ENCODE data around the gene HS3ST5. TPM values are rescaled to one million over a fixed set of nuclear protein-coding genes. Genes with fewer than 3 reads are reported as not detected.

Gene HS3ST5
- total and polyA plus RNA-seq, 4 donors = not detected

GRCh38 chr6:114062199-114062598 is 280.6 kb downstream of the HS3ST5 start:
- no peak overlapping the region for H3K4me3 ChIP-seq (ENCODE audit: low read depth in 1 of 3, low read length in 3 of 3)
- TF ChIP-seq TAF1 (conservative IDR thresholded peaks at IDR 0.05) (no peak), YY1 (IDR thresholded peaks at IDR 0.05) (no peak), HNF4A (conservative IDR thresholded peaks at IDR 0.05) (no peak), FOXA1 (IDR thresholded peaks at IDR 0.05) (no peak), HNF4G (IDR thresholded peaks at IDR 0.05) (no peak), RXRA (IDR thresholded peaks at IDR 0.05) (no peak), JUND (IDR thresholded peaks at IDR 0.05) (no peak)
- TF ChIP-seq, protein P1, sequence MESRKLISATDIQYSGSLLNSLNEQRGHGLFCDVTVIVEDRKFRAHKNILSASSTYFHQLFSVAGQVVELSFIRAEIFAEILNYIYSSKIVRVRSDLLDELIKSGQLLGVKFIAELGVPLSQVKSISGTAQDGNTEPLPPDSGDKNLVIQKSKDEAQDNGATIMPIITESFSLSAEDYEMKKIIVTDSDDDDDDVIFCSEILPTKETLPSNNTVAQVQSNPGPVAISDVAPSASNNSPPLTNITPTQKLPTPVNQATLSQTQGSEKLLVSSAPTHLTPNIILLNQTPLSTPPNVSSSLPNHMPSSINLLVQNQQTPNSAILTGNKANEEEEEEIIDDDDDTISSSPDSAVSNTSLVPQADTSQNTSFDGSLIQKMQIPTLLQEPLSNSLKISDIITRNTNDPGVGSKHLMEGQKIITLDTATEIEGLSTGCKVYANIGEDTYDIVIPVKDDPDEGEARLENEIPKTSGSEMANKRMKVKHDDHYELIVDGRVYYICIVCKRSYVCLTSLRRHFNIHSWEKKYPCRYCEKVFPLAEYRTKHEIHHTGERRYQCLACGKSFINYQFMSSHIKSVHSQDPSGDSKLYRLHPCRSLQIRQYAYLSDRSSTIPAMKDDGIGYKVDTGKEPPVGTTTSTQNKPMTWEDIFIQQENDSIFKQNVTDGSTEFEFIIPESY (IDR thresholded peaks at IDR 0.05) = no peak
- TF ChIP-seq, protein P2, sequence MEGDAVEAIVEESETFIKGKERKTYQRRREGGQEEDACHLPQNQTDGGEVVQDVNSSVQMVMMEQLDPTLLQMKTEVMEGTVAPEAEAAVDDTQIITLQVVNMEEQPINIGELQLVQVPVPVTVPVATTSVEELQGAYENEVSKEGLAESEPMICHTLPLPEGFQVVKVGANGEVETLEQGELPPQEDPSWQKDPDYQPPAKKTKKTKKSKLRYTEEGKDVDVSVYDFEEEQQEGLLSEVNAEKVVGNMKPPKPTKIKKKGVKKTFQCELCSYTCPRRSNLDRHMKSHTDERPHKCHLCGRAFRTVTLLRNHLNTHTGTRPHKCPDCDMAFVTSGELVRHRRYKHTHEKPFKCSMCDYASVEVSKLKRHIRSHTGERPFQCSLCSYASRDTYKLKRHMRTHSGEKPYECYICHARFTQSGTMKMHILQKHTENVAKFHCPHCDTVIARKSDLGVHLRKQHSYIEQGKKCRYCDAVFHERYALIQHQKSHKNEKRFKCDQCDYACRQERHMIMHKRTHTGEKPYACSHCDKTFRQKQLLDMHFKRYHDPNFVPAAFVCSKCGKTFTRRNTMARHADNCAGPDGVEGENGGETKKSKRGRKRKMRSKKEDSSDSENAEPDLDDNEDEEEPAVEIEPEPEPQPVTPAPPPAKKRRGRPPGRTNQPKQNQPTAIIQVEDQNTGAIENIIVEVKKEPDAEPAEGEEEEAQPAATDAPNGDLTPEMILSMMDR (IDR thresholded peaks at IDR 0.05; ENCODE audit: low read depth, low read length, missing input control) = no peak
- TF ChIP-seq, protein P3, sequence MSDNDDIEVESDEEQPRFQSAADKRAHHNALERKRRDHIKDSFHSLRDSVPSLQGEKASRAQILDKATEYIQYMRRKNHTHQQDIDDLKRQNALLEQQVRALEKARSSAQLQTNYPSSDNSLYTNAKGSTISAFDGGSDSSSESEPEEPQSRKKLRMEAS (IDR thresholded peaks at IDR 0.05) = no peak
- no peak overlapping the region for H3K9ac ChIP-seq (ENCODE audit: low read depth in 1 of 2, low read length in 2 of 2)
- H3K9me3 ChIP-seq (ENCODE audit: control insufficient read depth in 4 of 4, low read length in 3 of 4) = no peaks in the 10 kb centered on the region
- H3K4me1 ChIP-seq (ENCODE audit: control insufficient read depth in 4 of 4, insufficient read depth in 4 of 4, low read length in 3 of 4) = no peaks in the 10 kb centered on the region
- 71% methylated on average over 5 of the region's 5 CpGs for WGBS
- H3K36me3 ChIP-seq (ENCODE audit: control insufficient read depth in 4 of 4, insufficient read depth in 3 of 4, low read depth in 1 of 4, low read length in 3 of 4) = no peaks in the 10 kb centered on the region
- H3K27ac ChIP-seq (ENCODE audit: low read depth in 1 of 2, low read length in 2 of 2) = no peak overlapping the region
- no peak for DNase-seq (ENCODE audit: low spot score)
- peaks cover 0 to 14% (median 0%) of the 10 kb centered on the region in 4 donors for H3K27me3 ChIP-seq (ENCODE audit: control insufficient read depth in 4 of 4, insufficient read depth in 4 of 4, low read length in 3 of 4)

DNA sequence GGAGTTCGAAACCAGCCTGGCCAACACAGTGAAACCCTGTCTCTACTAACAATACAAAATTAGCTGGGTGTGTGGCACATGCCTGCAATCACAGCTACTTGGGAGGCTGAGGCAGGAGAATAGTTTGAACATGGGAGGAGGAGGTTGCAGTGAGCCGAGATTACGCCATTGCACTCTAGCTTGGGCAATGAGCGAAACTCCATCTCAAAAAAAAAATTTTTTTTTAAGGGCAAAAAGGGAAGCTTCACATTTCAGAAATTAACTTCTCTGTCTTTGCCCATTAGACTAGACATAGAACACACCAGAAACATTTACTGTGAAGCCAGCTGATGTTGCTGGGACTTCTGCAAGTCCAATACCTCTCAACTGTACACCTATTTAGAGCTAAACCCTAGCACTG is 281.1 kb downstream of the HS3ST5 start:
- no peak overlapping the region for H3K27ac ChIP-seq (ENCODE audit: low read depth in 1 of 2, low read length in 2 of 2)
- no peaks in the 10 kb centered on the region for H3K9me3 ChIP-seq (ENCODE audit: control insufficient read depth in 4 of 4, low read length in 3 of 4)
- H3K36me3 ChIP-seq (ENCODE audit: control insufficient read depth in 4 of 4, insufficient read depth in 3 of 4, low read depth in 1 of 4, low read length in 3 of 4) = no peaks in the 10 kb centered on the region
- H3K4me1 ChIP-seq (ENCODE audit: control insufficient read depth in 4 of 4, insufficient read depth in 4 of 4, low read length in 3 of 4) = no peaks in the 10 kb centered on the region
- TF ChIP-seq GABPA (IDR thresholded peaks at IDR 0.05 in 1 of 2, conservative IDR thresholded peaks at IDR 0.05 in 1 of 2) (no peak), HNF4A (conservative IDR thresholded peaks at IDR 0.05) (no peak), RXRA (IDR thresholded peaks at IDR 0.05) (no peak)
- TF ChIP-seq, protein P1 (IDR thresholded peaks at IDR 0.05) = no peak
- H3K27me3 ChIP-seq (ENCODE audit: control insufficient read depth in 4 of 4, insufficient read depth in 4 of 4, low read length in 3 of 4) = peaks cover 0 to 14% (median 0%) of the 10 kb centered on the region in 4 donors
- DNase-seq (ENCODE audit: low spot score) = no peak
- WGBS = 90% methylated on average over 4 of the region's 4 CpGs
- no peak overlapping the region for H3K4me3 ChIP-seq (ENCODE audit: low read depth in 1 of 3, low read length in 3 of 3)
- no peak overlapping the region for H3K9ac ChIP-seq (ENCODE audit: low read depth in 1 of 2, low read length in 2 of 2)

DNA sequence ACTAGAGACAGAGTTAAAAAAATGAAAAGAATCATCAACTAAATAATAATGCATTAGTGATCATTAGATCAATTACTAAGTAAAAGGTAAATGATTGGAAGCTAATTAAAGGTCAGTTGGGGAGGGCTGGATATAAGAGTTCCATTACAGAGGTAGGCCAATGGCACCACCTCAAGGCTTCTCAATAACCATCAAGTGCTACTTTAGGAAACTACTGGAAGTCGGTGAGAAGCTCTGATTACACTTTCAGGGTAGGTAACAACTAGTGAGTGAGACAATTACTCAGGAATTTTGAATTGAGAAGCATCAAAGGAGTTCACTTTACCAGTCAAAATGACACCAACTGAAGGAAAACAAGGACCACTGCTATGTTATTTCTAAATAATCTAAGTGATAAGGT is 281.7 kb downstream of the HS3ST5 start:
- no peak overlapping the region for H3K9ac ChIP-seq (ENCODE audit: low read depth in 1 of 2, low read length in 2 of 2)
- H3K36me3 ChIP-seq (ENCODE audit: control insufficient read depth in 4 of 4, insufficient read depth in 3 of 4, low read depth in 1 of 4, low read length in 3 of 4) = no peaks in the 10 kb centered on the region
- H3K4me3 ChIP-seq (ENCODE audit: low read depth in 1 of 3, low read length in 3 of 3) = no peak overlapping the region
- peaks cover 0 to 13% (median 0%) of the 10 kb centered on the region in 4 donors for H3K27me3 ChIP-seq (ENCODE audit: control insufficient read depth in 4 of 4, insufficient read depth in 4 of 4, low read length in 3 of 4)
- no peaks in the 10 kb centered on the region for H3K4me1 ChIP-seq (ENCODE audit: control insufficient read depth in 4 of 4, insufficient read depth in 4 of 4, low read length in 3 of 4)
- 64% methylated on average over 1 of the region's 1 CpG for WGBS
- no peak for DNase-seq (ENCODE audit: low spot score)
- no peaks in the 10 kb centered on the region for H3K9me3 ChIP-seq (ENCODE audit: control insufficient read depth in 4 of 4, low read length in 3 of 4)
- no peak overlapping the region for H3K27ac ChIP-seq (ENCODE audit: low read depth in 1 of 2, low read length in 2 of 2)
- TF ChIP-seq JUND (IDR thresholded peaks at IDR 0.05) = no peak
- TF ChIP-seq EGR1 (IDR thresholded peaks at IDR 0.05; ENCODE audit: low read depth in 2 of 2) = no peak
- TF ChIP-seq, protein P4, sequence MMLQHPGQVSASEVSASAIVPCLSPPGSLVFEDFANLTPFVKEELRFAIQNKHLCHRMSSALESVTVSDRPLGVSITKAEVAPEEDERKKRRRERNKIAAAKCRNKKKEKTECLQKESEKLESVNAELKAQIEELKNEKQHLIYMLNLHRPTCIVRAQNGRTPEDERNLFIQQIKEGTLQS (IDR thresholded peaks at IDR 0.05) = no peak
- TF ChIP-seq HNF4G (IDR thresholded peaks at IDR 0.05) = no peak
- TF ChIP-seq SP1 (IDR thresholded peaks at IDR 0.05) = no peak
- TF ChIP-seq, protein P5, sequence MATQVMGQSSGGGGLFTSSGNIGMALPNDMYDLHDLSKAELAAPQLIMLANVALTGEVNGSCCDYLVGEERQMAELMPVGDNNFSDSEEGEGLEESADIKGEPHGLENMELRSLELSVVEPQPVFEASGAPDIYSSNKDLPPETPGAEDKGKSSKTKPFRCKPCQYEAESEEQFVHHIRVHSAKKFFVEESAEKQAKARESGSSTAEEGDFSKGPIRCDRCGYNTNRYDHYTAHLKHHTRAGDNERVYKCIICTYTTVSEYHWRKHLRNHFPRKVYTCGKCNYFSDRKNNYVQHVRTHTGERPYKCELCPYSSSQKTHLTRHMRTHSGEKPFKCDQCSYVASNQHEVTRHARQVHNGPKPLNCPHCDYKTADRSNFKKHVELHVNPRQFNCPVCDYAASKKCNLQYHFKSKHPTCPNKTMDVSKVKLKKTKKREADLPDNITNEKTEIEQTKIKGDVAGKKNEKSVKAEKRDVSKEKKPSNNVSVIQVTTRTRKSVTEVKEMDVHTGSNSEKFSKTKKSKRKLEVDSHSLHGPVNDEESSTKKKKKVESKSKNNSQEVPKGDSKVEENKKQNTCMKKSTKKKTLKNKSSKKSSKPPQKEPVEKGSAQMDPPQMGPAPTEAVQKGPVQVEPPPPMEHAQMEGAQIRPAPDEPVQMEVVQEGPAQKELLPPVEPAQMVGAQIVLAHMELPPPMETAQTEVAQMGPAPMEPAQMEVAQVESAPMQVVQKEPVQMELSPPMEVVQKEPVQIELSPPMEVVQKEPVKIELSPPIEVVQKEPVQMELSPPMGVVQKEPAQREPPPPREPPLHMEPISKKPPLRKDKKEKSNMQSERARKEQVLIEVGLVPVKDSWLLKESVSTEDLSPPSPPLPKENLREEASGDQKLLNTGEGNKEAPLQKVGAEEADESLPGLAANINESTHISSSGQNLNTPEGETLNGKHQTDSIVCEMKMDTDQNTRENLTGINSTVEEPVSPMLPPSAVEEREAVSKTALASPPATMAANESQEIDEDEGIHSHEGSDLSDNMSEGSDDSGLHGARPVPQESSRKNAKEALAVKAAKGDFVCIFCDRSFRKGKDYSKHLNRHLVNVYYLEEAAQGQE (IDR thresholded peaks at IDR 0.05) = no peak
- TF ChIP-seq, protein P2 (IDR thresholded peaks at IDR 0.05; ENCODE audit: low read depth, low read length, missing input control) = no peak
